Esophagus (tissue), 2 donors: Measurements from ENCODE around the gene CDC6. TPM values are rescaled to one million over a fixed set of nuclear protein-coding genes. Genes with fewer than 3 reads are reported as not detected.

Experiments used
- H3K27ac ChIP-seq, 2 donors: one replicate each; pipeline ENCODE4 v1.5.1; 2013; ENCODE audit warnings: low read depth in 2 of 2, mild to moderate bottlenecking in 2 of 2, inconsistent platforms in 1 of 2, low read length in 1 of 2, moderate library complexity in 1 of 2
- H3K27me3 ChIP-seq, 2 donors: one replicate each; pipeline ENCODE4 v1.6.1; 2013; ENCODE audit warnings: low read length in 2 of 2, control low read depth in 1 of 2, mild to moderate bottlenecking in 1 of 2; ENCODE audit not compliant: insufficient read depth in 2 of 2, control insufficient read depth in 1 of 2
- H3K36me3 ChIP-seq, 2 donors: one replicate each; pipeline ENCODE4 v1.6.1; 2013; ENCODE audit warnings: low read length in 1 of 2; ENCODE audit not compliant: control insufficient read depth in 2 of 2, insufficient read depth in 2 of 2
- H3K4me1 ChIP-seq, 2 donors: one replicate each; pipeline ENCODE4 v1.6.1; 2013; ENCODE audit warnings: low read length in 1 of 2; ENCODE audit not compliant: control insufficient read depth in 2 of 2, insufficient read depth in 2 of 2
- H3K4me3 ChIP-seq, 2 donors: one replicate each; pipeline ENCODE4 v1.5.1; 2013; ENCODE audit warnings: low read length in 2 of 2, mild to moderate bottlenecking in 2 of 2, low read depth in 1 of 2, moderate library complexity in 1 of 2
- H3K9me3 ChIP-seq, 2 donors: one replicate each; pipeline ENCODE4 v1.6.1; 2013; ENCODE audit warnings: mild to moderate bottlenecking in 2 of 2, low read depth in 1 of 2, low read length in 1 of 2, moderate library complexity in 1 of 2; ENCODE audit not compliant: control insufficient read depth in 2 of 2, insufficient read depth in 1 of 2
- WGBS, 2 donors: extraction: QIAGEN DNeasy Blood & Tissue Kit; methylation state at CpG; one replicate each; pipeline ENCODE4 v1.1.7; 2013; 5-methylcytosine and 5-hydroxymethylcytosine counted together
- polyA plus RNA-seq, 2 donors: library from polyadenylated mRNA; stranded (reverse); fragments of 200-250 nt; gene quantifications; one replicate each; pipeline ENCODE4 v1.2.3, GENCODE V29; 2013
- donor health status: healthy with polysubstance abuse.
- donor health status: Bipolar disorder and iron deficiency.

Gene CDC6
- polyA plus RNA-seq, 2 donors, result 5.1 to 7.5 TPM

DNA sequence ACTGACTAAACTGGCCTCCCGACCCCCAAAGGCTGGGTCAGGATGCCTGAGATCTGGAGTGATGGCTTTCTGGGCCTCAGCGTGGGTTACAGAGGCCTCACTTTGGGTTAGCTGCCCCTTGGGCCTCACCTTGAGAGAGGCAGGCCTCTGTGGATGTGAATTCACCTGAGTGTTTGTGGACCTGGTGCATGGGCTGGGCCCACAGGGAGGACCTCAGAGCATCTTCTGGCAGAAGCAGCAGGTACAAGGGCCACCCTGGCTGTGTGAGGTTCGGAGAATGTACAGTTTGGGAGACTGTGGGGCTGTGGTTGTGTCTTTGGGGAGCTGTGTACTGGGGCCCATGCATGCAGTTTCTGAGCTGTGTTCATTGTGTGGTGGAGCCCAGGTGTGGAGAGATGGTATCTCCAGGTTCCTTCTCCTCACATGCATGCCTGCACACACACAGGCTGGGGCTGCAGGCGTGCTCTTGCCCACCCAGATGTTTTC, 39.6 kb downstream of the CDC6 start:
- WGBS, 2 donors, result 67 to 78% methylated on average over 4 of the region's 4 CpGs
- no peaks in the 10 kb centered on the region for H3K9me3 ChIP-seq
- H3K4me3 ChIP-seq, result no peak overlapping the region
- H3K36me3 ChIP-seq, result peaks cover 0 to 2% of the 10 kb centered on the region in 2 donors
- H3K27me3 ChIP-seq, result no peaks in the 10 kb centered on the region
- peak overlapping the region; percentile 45 to 61 for H3K27ac ChIP-seq
- H3K4me1 ChIP-seq, result peaks cover 22 to 54% of the 10 kb centered on the region in 2 donors

DNA sequence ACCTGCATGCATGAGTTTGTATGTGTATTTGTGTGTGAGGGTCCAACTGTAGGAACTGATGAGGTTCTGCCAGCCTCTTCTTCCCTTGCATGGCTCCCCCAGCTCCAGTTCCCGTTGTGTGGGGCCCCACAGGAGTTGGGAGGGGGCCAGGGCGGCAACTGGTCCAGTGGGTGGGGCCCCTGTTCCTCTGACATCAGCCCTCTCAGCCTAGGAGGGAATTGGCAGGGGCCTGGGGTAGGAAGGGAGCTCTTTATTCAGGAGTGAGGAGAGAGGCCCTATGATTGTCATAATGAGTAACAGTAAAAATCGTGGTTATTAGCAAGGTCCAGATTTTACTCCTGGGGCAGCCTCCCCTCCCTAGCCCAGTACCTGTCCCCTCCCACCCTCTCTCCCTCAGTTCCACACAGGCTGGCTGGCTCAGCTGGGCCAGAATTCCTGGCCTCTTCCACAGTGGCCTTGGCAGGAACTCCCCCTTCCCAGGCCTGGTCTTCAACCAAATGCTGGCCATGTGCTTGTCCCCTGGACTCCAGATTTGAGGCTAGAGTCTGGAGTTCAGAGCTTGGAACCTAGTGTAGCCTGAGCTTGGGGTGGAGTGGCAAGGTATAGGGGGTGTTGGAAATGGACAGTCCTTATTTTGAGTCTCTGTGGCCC, 40.2 kb downstream of the CDC6 start:
- peak overlapping the region; percentile 43 to 62 for H3K27ac ChIP-seq
- WGBS, 2 donors, result 11 to 17% methylated on average over 3 of the region's 3 CpGs
- no peaks in the 10 kb centered on the region for H3K9me3 ChIP-seq
- H3K4me1 ChIP-seq, result peaks cover 22 to 53% of the 10 kb centered on the region in 2 donors
- H3K36me3 ChIP-seq, result peaks cover 0 to 2% of the 10 kb centered on the region in 2 donors
- H3K27me3 ChIP-seq, result no peaks in the 10 kb centered on the region
- no peak overlapping the region for H3K4me3 ChIP-seq

DNA sequence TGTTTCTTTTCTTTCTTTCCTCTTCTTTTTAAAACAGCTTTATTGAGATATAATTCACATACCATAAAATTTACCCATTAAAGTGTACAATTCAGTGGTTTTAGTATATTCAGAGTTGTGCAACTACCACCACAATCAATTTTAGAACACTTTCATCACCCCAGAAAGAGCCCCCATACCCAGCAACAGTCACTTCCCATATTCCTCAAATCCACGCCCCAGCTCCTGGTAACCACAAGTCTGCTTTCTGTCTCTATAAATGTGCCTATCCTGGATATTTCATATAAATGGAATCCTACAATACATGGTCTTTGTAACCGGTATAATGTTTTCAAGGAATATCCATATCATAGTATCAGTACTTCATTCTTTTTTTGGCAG, 40.7 kb downstream of the CDC6 start:
- Histone ChIP-seq H3K9me3 (no peaks in the 10 kb centered on the region), H3K27me3 (no peaks in the 10 kb centered on the region), H3K4me1 (peaks cover 19 to 48% of the 10 kb centered on the region in 2 donors), H3K4me3 (no peak overlapping the region), H3K27ac (peak overlapping the region; percentile 41 to 62), H3K36me3 (peaks cover 0 to 2% of the 10 kb centered on the region in 2 donors)
- 89% methylated on average over 2 of the region's 2 CpGs for whole genome bisulfite sequencing, 2 donors

DNA sequence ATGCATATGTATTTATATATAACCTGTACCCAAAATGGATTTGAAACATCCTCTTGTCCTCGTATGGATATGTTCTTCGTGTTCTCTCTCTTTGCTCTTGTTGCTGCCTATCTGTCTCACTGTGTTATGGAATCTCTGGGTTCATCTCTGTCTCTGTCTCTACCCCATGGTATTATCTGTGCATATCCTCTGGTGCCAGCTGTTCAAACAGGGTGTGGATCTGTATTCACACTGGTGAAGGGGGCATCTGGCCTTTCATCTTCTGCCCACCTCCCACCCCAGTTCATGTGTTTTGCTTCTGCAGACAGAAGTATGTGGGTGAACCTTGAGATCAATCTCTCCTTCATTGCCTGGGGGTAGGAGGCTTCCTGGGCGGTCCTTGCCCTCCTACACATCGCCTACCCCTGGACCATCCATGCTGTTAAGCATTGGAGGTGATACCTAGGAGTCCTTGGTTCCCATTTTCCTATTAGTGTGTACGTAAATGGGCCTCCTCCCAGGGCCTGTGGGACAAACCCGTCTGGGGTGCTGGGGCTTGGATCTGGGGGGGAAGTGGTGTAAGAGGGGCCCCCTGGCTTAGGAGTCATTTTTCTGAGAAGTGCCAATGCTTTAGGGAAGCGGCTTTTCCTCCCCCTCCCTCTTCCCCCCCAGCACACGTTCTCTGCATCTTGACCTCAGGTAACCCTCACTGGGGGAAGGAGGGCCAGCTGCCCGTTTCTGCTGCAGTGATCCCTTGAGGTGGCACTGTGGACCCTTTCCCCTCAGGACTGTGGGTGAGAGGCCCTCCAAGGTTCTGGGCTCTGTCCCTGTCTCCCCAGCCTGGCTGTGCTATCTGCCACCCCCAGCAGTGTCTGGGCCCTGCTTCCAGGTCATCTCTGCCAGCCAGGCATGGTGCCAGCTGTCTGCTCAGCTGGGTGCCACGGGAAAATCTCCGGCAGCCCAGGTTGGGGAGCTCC, 42.4 kb downstream of the CDC6 start:
- H3K4me3 ChIP-seq, result no peak overlapping the region
- no peaks in the 10 kb centered on the region for H3K9me3 ChIP-seq
- H3K4me1 ChIP-seq, result peaks cover 18 to 49% of the 10 kb centered on the region in 2 donors
- WGBS, 2 donors, result 29 to 30% methylated on average over 11 of the region's 11 CpGs
- H3K27me3 ChIP-seq, result no peaks in the 10 kb centered on the region
- no peaks in the 10 kb centered on the region for H3K36me3 ChIP-seq
- H3K27ac ChIP-seq, result peak overlapping the region; percentile 33 to 79

DNA sequence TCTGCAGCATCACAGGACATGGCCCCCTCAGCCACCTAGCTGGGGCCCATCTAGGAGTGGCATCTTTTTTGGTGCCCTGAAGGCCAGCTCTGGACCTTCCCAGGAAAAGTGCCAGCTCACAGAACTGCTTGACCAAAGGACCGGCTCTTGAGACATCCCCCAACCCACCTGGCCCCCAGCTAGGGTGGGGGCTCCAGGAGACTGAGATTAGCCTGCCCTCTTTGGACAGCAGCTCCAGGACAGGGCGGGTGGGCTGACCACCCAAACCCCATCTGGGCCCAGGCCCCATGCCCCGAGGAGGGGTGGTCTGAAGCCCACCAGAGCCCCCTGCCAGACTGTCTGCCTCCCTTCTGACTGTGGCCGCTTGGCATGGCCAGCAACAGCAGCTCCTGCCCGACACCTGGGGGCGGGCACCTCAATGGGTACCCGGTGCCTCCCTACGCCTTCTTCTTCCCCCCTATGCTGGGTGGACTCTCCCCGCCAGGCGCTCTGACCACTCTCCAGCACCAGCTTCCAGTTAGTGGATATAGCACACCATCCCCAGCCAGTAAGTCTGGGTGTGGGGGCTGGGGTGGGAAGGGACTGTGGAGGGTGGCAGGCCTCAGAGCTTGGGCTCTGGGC, 43.3 kb downstream of the CDC6 start:
- H3K4me1 ChIP-seq, result peaks cover 18 to 52% of the 10 kb centered on the region in 2 donors
- no peaks in the 10 kb centered on the region for H3K27me3 ChIP-seq
- WGBS, 2 donors, result 85 to 87% methylated on average over 10 of the region's 10 CpGs
- peak overlapping the region; percentile 73 to 79 for H3K27ac ChIP-seq
- no peaks in the 10 kb centered on the region for H3K9me3 ChIP-seq
- no peaks in the 10 kb centered on the region for H3K36me3 ChIP-seq
- H3K4me3 ChIP-seq, result no peak overlapping the region

DNA sequence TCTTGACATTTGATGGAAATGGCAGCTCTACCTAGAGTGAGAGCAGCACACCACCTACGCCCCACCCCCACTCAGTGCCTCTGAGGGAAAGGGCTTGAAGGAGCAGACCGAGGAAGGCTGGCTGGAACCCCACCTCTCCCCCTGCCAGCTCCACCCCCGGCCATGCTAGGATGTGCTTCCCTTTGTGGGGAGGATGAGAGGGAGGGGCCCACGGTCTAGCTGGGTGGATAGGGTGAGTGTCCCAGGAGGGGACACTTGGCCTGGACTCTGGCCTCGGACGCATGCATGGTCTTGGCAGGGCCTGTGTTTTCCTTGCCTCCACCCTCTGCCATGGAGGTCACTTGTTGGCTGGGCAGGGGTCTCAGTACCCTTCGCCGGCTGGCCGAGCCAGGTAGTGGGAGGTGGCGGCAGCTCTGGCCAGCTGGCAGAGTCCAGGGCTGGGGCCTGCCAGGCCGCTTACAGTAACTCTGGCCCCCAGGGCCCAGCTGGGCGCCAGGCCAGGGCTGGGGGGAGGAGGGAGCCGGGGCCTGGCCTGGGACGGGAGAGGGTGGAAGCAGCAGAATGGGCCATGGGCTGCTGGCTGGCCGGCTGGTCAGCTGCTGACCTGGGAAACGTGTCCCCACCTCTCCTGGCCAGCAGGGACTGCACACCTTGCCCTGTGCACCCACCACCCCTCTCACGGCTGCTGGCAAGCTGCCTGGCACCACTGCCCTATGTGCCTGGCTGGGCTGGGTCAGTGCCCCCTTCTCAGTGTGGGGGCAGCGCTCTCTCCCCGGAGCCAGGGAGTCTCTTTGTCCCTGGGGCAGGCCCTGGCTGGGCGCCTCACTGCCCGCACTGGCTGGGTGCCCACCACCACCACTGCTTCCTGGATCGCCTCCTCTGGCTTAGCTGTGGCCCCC, 44.3 kb downstream of the CDC6 start:
- H3K36me3 ChIP-seq, result no peaks in the 10 kb centered on the region
- H3K27me3 ChIP-seq, result no peaks in the 10 kb centered on the region
- H3K9me3 ChIP-seq, result no peaks in the 10 kb centered on the region
- H3K4me3 ChIP-seq, result no peak overlapping the region
- peaks cover 19 to 44% of the 10 kb centered on the region in 2 donors for H3K4me1 ChIP-seq
- H3K27ac ChIP-seq, result peak overlapping the region; percentile 73 to 79
- WGBS, 2 donors, result 18 to 30% methylated on average over 22 of the region's 22 CpGs

DNA sequence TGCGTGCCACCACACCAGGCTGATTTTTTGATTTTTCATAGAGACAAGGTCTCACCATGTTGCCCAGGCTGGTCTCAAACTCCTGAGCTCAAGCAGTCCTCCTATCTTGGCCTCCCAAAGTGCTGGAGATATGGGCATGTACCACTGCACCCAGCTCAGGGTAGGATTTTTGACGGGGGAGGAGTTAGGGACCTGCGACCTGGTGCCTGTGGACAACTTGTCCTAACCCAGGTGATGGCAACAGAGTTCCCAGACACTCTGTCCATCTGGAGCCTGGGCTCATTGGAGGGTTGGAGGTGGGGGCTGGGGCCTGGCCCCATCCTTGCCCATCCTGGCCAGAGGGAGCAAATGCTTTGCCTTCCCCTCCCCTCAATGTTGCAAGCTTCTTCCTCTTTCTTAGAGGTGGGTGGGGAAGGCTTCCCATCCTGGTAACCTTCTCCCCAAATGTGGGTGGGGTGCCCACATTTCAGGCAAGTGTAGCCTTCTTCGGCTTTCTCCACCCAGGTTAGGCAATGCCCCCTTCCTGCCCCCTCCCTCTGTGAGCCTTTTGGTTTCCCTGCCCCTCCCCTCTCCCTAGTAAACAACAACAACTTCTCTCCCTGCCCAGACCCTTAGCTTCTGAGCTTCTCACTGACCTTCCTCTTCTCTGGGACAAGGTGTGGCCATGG, 46.2 kb downstream of the CDC6 start:
- peaks cover 19 to 46% of the 10 kb centered on the region in 2 donors for H3K4me1 ChIP-seq
- no peak overlapping the region for H3K4me3 ChIP-seq
- H3K27me3 ChIP-seq, result no peaks in the 10 kb centered on the region
- H3K9me3 ChIP-seq, result no peaks in the 10 kb centered on the region
- H3K27ac ChIP-seq, result peak overlapping the region in 1 of 2 donors; percentile 65
- WGBS, 2 donors, result 81 to 85% methylated on average over 4 of the region's 4 CpGs
- H3K36me3 ChIP-seq, result peaks cover 2% of the 10 kb centered on the region in 2 donors

DNA sequence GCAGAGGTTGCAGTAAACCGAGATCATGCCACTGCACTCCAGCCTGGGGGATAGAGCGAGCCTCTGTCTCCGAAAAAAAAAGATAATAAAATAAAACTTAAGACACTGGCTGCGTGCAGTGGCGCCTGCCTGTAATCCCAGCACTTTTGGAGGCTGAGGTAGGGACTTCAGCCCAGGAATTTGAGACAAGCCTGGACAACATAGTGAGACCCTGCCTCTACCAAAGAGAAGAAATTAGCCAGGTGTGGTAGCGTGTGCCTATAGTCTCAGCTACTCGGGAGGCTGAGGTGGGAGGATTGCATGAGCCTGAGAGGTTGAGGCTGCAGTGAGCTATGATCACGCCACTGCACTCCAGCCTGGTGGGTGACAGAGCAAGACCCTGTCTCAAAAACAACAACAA, 47.9 kb downstream of the CDC6 start:
- 77 to 92% methylated on average over 8 of the region's 8 CpGs for WGBS, 2 donors
- Histone ChIP-seq H3K4me1 (peaks cover 18 to 38% of the 10 kb centered on the region in 2 donors), H3K4me3 (no peak overlapping the region), H3K9me3 (no peaks in the 10 kb centered on the region), H3K27me3 (no peaks in the 10 kb centered on the region), H3K36me3 (peaks cover 2% of the 10 kb centered on the region in 2 donors), H3K27ac (peak overlapping the region in 1 of 2 donors; percentile 27)
